ENCODE measurements around the gene CTRB2.

DNA sequence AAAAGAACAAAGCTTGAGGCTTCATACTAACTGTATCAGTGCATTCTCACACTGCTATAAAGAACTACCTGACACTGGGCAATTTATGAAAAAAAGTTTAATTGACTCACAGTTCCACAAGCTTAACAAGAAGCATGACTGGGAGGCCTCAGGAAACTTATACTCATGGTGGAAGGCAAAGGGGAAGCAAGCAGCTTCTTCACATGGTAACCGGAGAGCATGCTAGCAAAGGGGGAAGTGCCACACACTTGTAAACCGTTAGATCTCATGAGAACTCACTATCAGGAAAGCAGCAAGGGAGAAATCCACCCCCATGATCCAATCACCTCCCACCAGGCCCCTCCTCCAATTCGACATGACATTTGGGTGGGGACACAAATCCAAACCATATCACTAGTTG is 25.3 kb downstream of the CTRB2 start:
- no peak for TF ChIP-seq POLR2A (IDR thresholded peaks at IDR 0.05; ENCODE audit: low read depth, low read length)
- TF ChIP-seq TAF1 (IDR thresholded peaks at IDR 0.05; ENCODE audit: borderline replicate concordance, low read depth, low read length): no peak
